Neural progenitor cell (in vitro differentiated cells): ENCODE data around the gene HNRNPM. TPM values are rescaled to one million over a fixed set of nuclear protein-coding genes. Genes with fewer than 3 reads are reported as not detected.

Experiments used
- DNase-seq: peaks from one replicate; pipeline ENCODE4 v3.0.0-alpha.2; 2016; ENCODE audit warnings: low spot score
- H2AFZ ChIP-seq: fragments of 200-600 bp; sonication (generic); replicated peaks from 2 replicates; pipeline ENCODE4 v1.6.1; 2016; ENCODE audit warnings: antibody characterized with exemption
- H3F3A ChIP-seq: fragments of 200-600 bp; sonication (generic); 2 replicates; pipeline ENCODE4 v1.6.1; 2016; ENCODE audit warnings: antibody characterized with exemption, low read depth
- H3K27ac ChIP-seq: fragments of 200-600 bp; sonication (generic); 2 replicates; pipeline ENCODE4 v1.5.1; 2016; ENCODE audit warnings: mild to moderate bottlenecking
- H3K27me3 ChIP-seq: fragments of 200-600 bp; sonication (generic); 2 replicates; pipeline ENCODE4 v1.6.1; 2016; ENCODE audit warnings: mild to moderate bottlenecking, moderate library complexity
- H3K36me3 ChIP-seq: fragments of 200-600 bp; sonication (generic); 2 replicates; pipeline ENCODE4 v1.5.1; 2016
- H3K4me1 ChIP-seq: fragments of 200-600 bp; sonication (generic); 2 replicates; pipeline ENCODE4 v1.6.1; 2016; ENCODE audit warnings: mixed run types
- H3K4me2 ChIP-seq: fragments of 200-600 bp; sonication (generic); 2 replicates; pipeline ENCODE4 v1.6.1; 2016
- H3K4me3 ChIP-seq: fragments of 200-600 bp; sonication (generic); 2 replicates; pipeline ENCODE4 v1.5.1; 2016
- H3K79me2 ChIP-seq: fragments of 200-600 bp; sonication (generic); 2 replicates; pipeline ENCODE4 v1.6.1; 2016; ENCODE audit warnings: low read depth
- H3K9ac ChIP-seq: fragments of 200-600 bp; sonication (generic); 2 replicates; pipeline ENCODE4 v1.6.1; 2016
- H3K9me3 ChIP-seq: fragments of 200-600 bp; sonication (generic); 2 replicates; pipeline ENCODE4 v1.5.1; 2016; ENCODE audit warnings: low read depth
- H4K20me1 ChIP-seq: fragments of 200-600 bp; sonication (generic); 2 replicates; pipeline ENCODE4 v1.6.1; 2016; ENCODE audit warnings: low read depth
- H3K27ac Mint-ChIP-seq: 3 replicates; pipeline ENCODE4 v1.8.0; 2021; ENCODE audit warnings: mixed read lengths
- H3K27me3 Mint-ChIP-seq: 2 replicates; pipeline ENCODE4 v1.8.0; 2022; ENCODE audit warnings: low read depth, mild to moderate bottlenecking, inconsistent platforms, moderate library complexity, mixed read lengths; ENCODE audit not compliant: insufficient read depth
- H3K36me3 Mint-ChIP-seq: 3 replicates; pipeline ENCODE4 v1.8.0; 2021; ENCODE audit warnings: mixed read lengths
- H3K4me1 Mint-ChIP-seq: 3 replicates; pipeline ENCODE4 v1.8.0; 2021; ENCODE audit warnings: mixed read lengths
- H3K4me3 Mint-ChIP-seq: 3 replicates; pipeline ENCODE4 v1.8.0; 2021; ENCODE audit warnings: mild to moderate bottlenecking, moderate library complexity, mixed read lengths
- H3K9me3 Mint-ChIP-seq: 3 replicates; pipeline ENCODE4 v1.8.0; 2020; ENCODE audit warnings: mixed read lengths
- CTCF ChIP-seq: fragments of 200-600 bp; sonication (generic); IDR thresholded peaks from 2 replicates; pipeline ENCODE4 v1.5.1; 2017; ENCODE audit warnings: antibody characterized with exemption, mild to moderate bottlenecking
- EZH2 ChIP-seq: fragments of 200-600 bp; sonication (generic); IDR thresholded peaks from 2 replicates; pipeline ENCODE4 v1.6.1; 2017; ENCODE audit warnings: antibody characterized with exemption, mild to moderate bottlenecking, moderate library complexity
- EZH2phosphoT487 ChIP-seq: fragments of 200-600 bp; sonication (generic); IDR thresholded peaks from 2 replicates; pipeline ENCODE4 v1.6.1; 2017; ENCODE audit warnings: antibody characterized with exemption
- total RNA-seq: library from RNA; depleted of rRNA; stranded (reverse); fragments of >200 nt; gene quantifications from 2 replicates; pipeline ENCODE4 v1.2.3, GENCODE V29; 2015; ENCODE audit warnings: low replicate concordance

HNRNPM gene
- total RNA-seq, 1 donor from 2014 or later, result 118 TPM

GRCh38 chr19:8486661-8487136 is 41.9 kb downstream of the HNRNPM start:
- no peaks in the 10 kb centered on the region for H3K9me3 ChIP-seq
- peaks cover 30% of the 10 kb centered on the region for H3K4me1 Mint-ChIP-seq
- H3K4me3 ChIP-seq, result no peak overlapping the region
- no peak overlapping the region for H2AFZ ChIP-seq
- no peak overlapping the region for H3K9ac ChIP-seq
- H3K4me3 Mint-ChIP-seq, result no peak overlapping the region
- peaks cover 56% of the 10 kb centered on the region for H3F3A ChIP-seq
- peaks cover 51% of the 10 kb centered on the region for H3K79me2 ChIP-seq
- TF ChIP-seq EZH2phosphoT487, result no peak
- TF ChIP-seq CTCF, result no peak
- no peak for TF ChIP-seq EZH2
- peaks cover 6% of the 10 kb centered on the region for H3K27me3 Mint-ChIP-seq
- peak overlapping the region; percentile 70 for H3K4me2 ChIP-seq
- no peaks in the 10 kb centered on the region for H3K9me3 Mint-ChIP-seq
- peak; percentile 53 for DNase-seq
- H3K27me3 ChIP-seq, result no peaks in the 10 kb centered on the region
- H3K4me1 ChIP-seq, result peaks cover 41% of the 10 kb centered on the region
- H3K36me3 Mint-ChIP-seq, result peaks cover 39% of the 10 kb centered on the region
- peak overlapping the region; percentile 97 for H3K27ac ChIP-seq
- no peaks in the 10 kb centered on the region for H3K36me3 ChIP-seq
- H3K27ac Mint-ChIP-seq, result peak overlapping the region; percentile 89
- peaks cover 61% of the 10 kb centered on the region for H4K20me1 ChIP-seq

- peak overlapping the region; percentile 70 for H3K4me2 ChIP-seq
- H2AFZ ChIP-seq, result no peak overlapping the region
- TF ChIP-seq EZH2phosphoT487, result no peak
- no peak for TF ChIP-seq EZH2
- no peak for TF ChIP-seq CTCF
- DNase-seq, result no peak
- peak overlapping the region; percentile 97 for H3K27ac ChIP-seq
- peaks cover 39% of the 10 kb centered on the region for H3K36me3 Mint-ChIP-seq
- H3K4me3 Mint-ChIP-seq, result no peak overlapping the region
- H3K4me1 ChIP-seq, result peaks cover 41% of the 10 kb centered on the region
- no peaks in the 10 kb centered on the region for H3K9me3 ChIP-seq
- peak overlapping the region; percentile 92 for H3K27ac Mint-ChIP-seq
- H4K20me1 ChIP-seq, result peaks cover 56% of the 10 kb centered on the region
- H3K9me3 Mint-ChIP-seq, result no peaks in the 10 kb centered on the region
- no peak overlapping the region for H3K9ac ChIP-seq
- peaks cover 8% of the 10 kb centered on the region for H3K27me3 Mint-ChIP-seq
- peaks cover 57% of the 10 kb centered on the region for H3F3A ChIP-seq
- peaks cover 45% of the 10 kb centered on the region for H3K79me2 ChIP-seq
- H3K36me3 ChIP-seq, result no peaks in the 10 kb centered on the region
- H3K4me1 Mint-ChIP-seq, result peaks cover 30% of the 10 kb centered on the region
- H3K27me3 ChIP-seq, result no peaks in the 10 kb centered on the region
- H3K4me3 ChIP-seq, result no peak overlapping the region
Measured at GRCh38 chr19:8487137-8487851, 42.5 kb downstream of the HNRNPM start.

GRCh38 chr19:8488365-8488764 is 43.6 kb downstream of the HNRNPM start:
- Histone ChIP-seq H3K9me3 (no peaks in the 10 kb centered on the region), H3K4me2 (peak overlapping the region; percentile 70), H2AFZ (no peak overlapping the region), H3F3A (peaks cover 53% of the 10 kb centered on the region), H3K27me3 (no peaks in the 10 kb centered on the region), H4K20me1 (peaks cover 45% of the 10 kb centered on the region), H3K4me1 (peaks cover 41% of the 10 kb centered on the region), H3K9ac (no peak overlapping the region), H3K79me2 (peaks cover 34% of the 10 kb centered on the region), H3K27ac (peak overlapping the region; percentile 97), H3K4me3 (no peak overlapping the region), H3K36me3 (no peaks in the 10 kb centered on the region)
- TF ChIP-seq EZH2phosphoT487 (no peak), EZH2 (no peak), CTCF (no peak)
- H3K9me3 Mint-ChIP-seq, result no peaks in the 10 kb centered on the region
- H3K4me1 Mint-ChIP-seq, result peaks cover 30% of the 10 kb centered on the region
- peak; percentile 89 for DNase-seq
- H3K27me3 Mint-ChIP-seq, result peaks cover 8% of the 10 kb centered on the region
- H3K27ac Mint-ChIP-seq, result peak overlapping the region; percentile 92
- no peak overlapping the region for H3K4me3 Mint-ChIP-seq
- H3K36me3 Mint-ChIP-seq, result peaks cover 32% of the 10 kb centered on the region
